ENCODE data around the gene NCAPH2. TPM values are rescaled to one million over a fixed set of nuclear protein-coding genes. Genes with fewer than 3 reads are reported as not detected.

Gene NCAPH2
- total RNA-seq, 2 donors from 2014 or later = 43.7 to 59.6 TPM

DNA sequence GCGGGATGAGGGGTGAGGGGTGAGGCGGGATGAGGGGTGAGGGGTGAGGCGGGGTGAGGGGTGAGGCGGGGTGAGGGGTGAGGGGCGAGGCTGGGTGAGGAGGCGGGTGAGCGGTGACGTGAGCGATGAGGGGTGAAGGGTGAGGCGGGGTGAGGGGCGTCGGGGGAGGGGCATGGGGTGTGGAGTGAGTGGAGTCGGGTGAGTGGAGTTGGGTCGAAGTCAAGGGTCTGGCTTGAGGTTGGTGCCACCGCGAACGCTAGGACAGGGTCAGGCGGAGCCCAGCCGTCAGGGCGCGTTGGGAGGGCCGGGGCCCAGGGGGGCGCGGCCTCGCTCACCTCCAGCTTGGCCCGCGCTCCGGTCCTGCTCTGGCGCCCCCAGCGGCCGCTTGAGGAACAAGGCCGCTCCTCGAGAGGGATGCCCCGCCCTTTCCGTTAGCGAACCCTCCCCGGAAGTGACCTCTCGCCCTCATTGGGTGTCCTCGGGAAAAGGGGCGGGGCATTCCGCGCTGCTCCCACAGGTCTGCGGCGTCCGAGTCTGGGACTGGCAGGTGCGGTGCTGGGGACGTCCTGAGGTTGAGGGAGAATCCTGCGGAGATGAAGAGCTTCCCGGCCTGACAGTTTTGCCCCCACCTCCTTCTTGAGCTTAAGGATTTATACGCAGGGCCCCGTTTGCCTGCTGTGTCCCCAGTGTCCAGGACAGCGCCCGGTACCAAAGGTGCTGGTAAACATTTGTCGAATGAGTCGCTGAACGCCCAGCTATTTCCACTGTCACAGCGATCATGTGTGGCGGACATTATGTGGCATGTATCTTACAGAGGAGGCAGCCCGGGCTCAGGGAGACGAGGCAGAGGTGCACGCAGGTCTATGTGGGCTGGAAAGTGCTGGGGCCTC is 54.7 kb downstream of the NCAPH2 start, which contains the start of gene SYCE3:
SYCE3 (minus strand) TSS at position 397 of the 890 bp plus-strand sequence. CDS start 6,514 bp downstream, outside the sequence.
- Histone ChIP-seq H3K36me3 (no peaks in the 10 kb centered on the region), H3K9me3 (no peaks in the 10 kb centered on the region), H3K27me3 (replicated peaks; ENCODE audit: insufficient read depth) (no peaks in the 10 kb centered on the region), H3K4me1 (replicated peaks) (no peaks in the 10 kb centered on the region), H3K4me3 (peak within 1 kb of the TSS; percentile 44 to 45), H3K27ac (peak within 1 kb of the TSS; percentile 79 to 85)
- 6% methylated on average over 60 of the region's 61 CpGs for WGBS
- peak; percentile 98 for DNase-seq (ENCODE audit: low spot score)
- intact Hi-C loops (cut with DNase I) = no loop called here
- peak; percentile 89 for TF ChIP-seq POLR2A (IDR thresholded peaks at IDR 0.05)
- TF ChIP-seq, protein P1, sequence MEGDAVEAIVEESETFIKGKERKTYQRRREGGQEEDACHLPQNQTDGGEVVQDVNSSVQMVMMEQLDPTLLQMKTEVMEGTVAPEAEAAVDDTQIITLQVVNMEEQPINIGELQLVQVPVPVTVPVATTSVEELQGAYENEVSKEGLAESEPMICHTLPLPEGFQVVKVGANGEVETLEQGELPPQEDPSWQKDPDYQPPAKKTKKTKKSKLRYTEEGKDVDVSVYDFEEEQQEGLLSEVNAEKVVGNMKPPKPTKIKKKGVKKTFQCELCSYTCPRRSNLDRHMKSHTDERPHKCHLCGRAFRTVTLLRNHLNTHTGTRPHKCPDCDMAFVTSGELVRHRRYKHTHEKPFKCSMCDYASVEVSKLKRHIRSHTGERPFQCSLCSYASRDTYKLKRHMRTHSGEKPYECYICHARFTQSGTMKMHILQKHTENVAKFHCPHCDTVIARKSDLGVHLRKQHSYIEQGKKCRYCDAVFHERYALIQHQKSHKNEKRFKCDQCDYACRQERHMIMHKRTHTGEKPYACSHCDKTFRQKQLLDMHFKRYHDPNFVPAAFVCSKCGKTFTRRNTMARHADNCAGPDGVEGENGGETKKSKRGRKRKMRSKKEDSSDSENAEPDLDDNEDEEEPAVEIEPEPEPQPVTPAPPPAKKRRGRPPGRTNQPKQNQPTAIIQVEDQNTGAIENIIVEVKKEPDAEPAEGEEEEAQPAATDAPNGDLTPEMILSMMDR (IDR thresholded peaks at IDR 0.05) = peak; percentile 92 to 99 (median 97)
- TF ChIP-seq POLR2AphosphoS5 (IDR thresholded peaks at IDR 0.05) = peak; percentile 96

DNA sequence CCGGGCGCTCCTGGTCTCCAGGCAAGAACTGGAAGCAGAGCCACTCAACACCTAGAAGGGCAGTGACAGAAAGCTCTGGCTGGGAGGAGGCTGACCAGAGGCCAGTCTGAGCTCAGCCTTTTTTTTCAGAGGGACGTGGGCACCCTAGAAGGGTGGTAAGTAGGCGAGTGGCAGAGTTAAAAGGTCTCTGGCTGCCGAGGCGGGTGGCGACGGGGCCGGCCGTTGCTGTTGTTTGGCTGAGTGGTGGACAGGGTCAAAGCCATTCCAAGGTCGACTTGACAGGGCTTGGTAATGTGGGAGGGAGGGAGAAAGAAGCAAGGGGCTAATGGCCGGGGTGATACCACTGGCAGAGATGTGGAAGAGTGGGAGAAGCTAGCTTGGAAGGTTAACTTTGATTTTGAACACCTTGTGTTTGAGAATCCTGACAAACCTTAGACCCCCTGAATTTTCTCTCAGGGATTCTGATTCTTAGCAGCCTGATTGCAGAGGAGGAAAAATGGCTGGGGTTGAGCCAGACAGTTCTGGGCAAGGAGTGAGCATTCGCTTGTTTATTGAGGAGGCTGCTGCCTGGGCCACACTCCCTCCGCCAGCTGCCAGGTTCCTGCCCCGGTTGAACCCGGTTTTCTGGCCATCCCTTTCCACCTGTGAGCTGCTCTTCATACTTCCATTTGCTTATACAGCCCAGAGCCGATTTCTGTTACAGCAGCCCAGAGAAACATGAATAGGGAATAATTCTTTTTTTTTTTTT is 55.6 kb downstream of the NCAPH2 start:
- peak overlapping the region; percentile 44 to 45 for H3K4me3 ChIP-seq
- WGBS = 14% methylated on average over 17 of the region's 17 CpGs
- no peak for TF ChIP-seq POLR2A (IDR thresholded peaks at IDR 0.05)
- TF ChIP-seq POLR2AphosphoS5 (IDR thresholded peaks at IDR 0.05) = no peak
- TF ChIP-seq, protein P1 (IDR thresholded peaks at IDR 0.05) = no peak
- intact Hi-C loops (cut with DNase I) = no loop called here
- H3K36me3 ChIP-seq = no peaks in the 10 kb centered on the region
- no peaks in the 10 kb centered on the region for H3K27me3 ChIP-seq (replicated peaks; ENCODE audit: insufficient read depth)
- peak overlapping the region; percentile 79 to 85 for H3K27ac ChIP-seq
- no peak for DNase-seq (ENCODE audit: low spot score)
- no peaks in the 10 kb centered on the region for H3K4me1 ChIP-seq (replicated peaks)
- H3K9me3 ChIP-seq = no peaks in the 10 kb centered on the region

DNA sequence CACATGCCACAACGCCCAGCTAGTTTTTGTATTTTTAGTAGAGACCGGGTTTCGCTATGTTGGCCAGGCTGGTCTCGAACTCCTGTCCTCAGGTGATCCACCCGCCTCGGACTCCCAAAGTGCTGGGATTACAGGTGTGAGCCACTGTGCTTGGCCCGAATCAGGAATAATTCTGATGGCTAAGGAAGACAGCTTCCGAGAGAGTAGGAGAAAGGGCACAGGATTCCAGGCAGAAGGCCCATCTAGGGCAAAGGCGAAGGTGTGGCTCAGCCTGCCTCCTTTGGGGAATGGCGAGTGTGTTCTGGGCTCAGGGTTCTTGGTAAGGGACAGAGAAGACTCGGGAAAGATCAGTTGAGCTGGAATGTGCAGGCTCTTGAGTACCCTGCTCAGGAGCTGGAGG is 56.3 kb downstream of the NCAPH2 start:
- no peaks in the 10 kb centered on the region for H3K4me1 ChIP-seq (replicated peaks)
- H3K27ac ChIP-seq = peak overlapping the region in 1 of 2 donors; percentile 85
- no peaks in the 10 kb centered on the region for H3K9me3 ChIP-seq
- H3K4me3 ChIP-seq = no peak overlapping the region
- no peaks in the 10 kb centered on the region for H3K36me3 ChIP-seq
- intact Hi-C loops (cut with DNase I) = no loop called here
- H3K27me3 ChIP-seq (replicated peaks; ENCODE audit: insufficient read depth) = no peaks in the 10 kb centered on the region
- 86% methylated on average over 11 of the region's 11 CpGs for WGBS
- DNase-seq (ENCODE audit: low spot score) = no peak
- TF ChIP-seq, protein P1 (IDR thresholded peaks at IDR 0.05) = no peak
- TF ChIP-seq POLR2A (IDR thresholded peaks at IDR 0.05) (no peak), POLR2AphosphoS5 (IDR thresholded peaks at IDR 0.05) (no peak)

DNA sequence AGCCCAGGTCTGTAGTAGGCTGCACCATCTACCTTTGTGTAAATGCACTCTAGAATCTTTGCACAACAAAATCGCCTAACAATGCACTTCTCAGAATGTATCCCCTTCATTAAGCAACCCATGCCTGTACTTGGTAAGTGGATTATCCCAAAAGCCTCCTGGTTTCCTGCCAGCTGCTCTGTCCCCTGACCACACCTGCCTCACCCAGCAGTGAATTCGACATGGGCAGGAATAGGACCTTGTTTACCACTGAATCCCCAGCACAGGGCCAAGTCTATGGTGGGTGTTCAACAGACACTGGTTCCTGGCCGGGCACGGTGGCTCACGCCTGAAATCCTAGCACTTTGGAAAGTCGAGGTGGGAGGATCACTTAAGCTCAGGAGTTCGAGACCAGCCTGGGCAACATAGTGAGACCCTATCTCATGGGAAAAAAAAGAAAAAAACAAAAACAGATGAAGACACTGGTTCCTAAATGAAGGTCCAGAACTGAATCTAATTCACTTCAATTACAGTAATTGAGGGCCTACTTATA is 59.8 kb downstream of the NCAPH2 start:
- no peaks in the 10 kb centered on the region for H3K4me1 ChIP-seq (replicated peaks)
- intact Hi-C loops (cut with DNase I) = no loop called here

More for the DNA sequence above, 59.8 kb downstream of the NCAPH2 start:
- TF ChIP-seq POLR2A (IDR thresholded peaks at IDR 0.05) = no peak
- TF ChIP-seq, protein P1 (IDR thresholded peaks at IDR 0.05) = no peak
- TF ChIP-seq POLR2AphosphoS5 (IDR thresholded peaks at IDR 0.05) = no peak
- Histone ChIP-seq H3K9me3 (no peaks in the 10 kb centered on the region), H3K36me3 (no peaks in the 10 kb centered on the region), H3K27ac (no peak overlapping the region), H3K27me3 (replicated peaks; ENCODE audit: insufficient read depth) (no peaks in the 10 kb centered on the region), H3K4me3 (no peak overlapping the region)
- 94% methylated on average over 7 of the region's 7 CpGs for WGBS
- DNase-seq (ENCODE audit: low spot score) = no peak
